Measurements from ENCODE around the gene ZNF683.

GRCh38 chr1:26317146-26317545 is 55.4 kb downstream of the ZNF683 start:
- no peak for TF ChIP-seq POLR2AphosphoS5 (IDR thresholded peaks at IDR 0.05; ENCODE audit: low read depth)
- TF ChIP-seq, protein P1, sequence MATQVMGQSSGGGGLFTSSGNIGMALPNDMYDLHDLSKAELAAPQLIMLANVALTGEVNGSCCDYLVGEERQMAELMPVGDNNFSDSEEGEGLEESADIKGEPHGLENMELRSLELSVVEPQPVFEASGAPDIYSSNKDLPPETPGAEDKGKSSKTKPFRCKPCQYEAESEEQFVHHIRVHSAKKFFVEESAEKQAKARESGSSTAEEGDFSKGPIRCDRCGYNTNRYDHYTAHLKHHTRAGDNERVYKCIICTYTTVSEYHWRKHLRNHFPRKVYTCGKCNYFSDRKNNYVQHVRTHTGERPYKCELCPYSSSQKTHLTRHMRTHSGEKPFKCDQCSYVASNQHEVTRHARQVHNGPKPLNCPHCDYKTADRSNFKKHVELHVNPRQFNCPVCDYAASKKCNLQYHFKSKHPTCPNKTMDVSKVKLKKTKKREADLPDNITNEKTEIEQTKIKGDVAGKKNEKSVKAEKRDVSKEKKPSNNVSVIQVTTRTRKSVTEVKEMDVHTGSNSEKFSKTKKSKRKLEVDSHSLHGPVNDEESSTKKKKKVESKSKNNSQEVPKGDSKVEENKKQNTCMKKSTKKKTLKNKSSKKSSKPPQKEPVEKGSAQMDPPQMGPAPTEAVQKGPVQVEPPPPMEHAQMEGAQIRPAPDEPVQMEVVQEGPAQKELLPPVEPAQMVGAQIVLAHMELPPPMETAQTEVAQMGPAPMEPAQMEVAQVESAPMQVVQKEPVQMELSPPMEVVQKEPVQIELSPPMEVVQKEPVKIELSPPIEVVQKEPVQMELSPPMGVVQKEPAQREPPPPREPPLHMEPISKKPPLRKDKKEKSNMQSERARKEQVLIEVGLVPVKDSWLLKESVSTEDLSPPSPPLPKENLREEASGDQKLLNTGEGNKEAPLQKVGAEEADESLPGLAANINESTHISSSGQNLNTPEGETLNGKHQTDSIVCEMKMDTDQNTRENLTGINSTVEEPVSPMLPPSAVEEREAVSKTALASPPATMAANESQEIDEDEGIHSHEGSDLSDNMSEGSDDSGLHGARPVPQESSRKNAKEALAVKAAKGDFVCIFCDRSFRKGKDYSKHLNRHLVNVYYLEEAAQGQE (IDR thresholded peaks at IDR 0.05; ENCODE audit: insufficient replicate concordance, low read depth) = no peak
